Common myeloid progenitor, CD34-positive (primary cell): ENCODE results near the gene LIMS2.

Source experiments
- CTCF ChIA-PET: fragments of 350-600 bp; sonication (Branson Sonifier 250); formaldehyde crosslinking; loops from one replicate; lab custom pipeline; 2021; ENCODE audit warnings: antibody characterized with exemption; lab: Charles Lee
- POLR2A ChIA-PET: fragments of 350-600 bp; sonication (Branson Sonifier 250); formaldehyde crosslinking; loops from one replicate; lab custom pipeline; 2021; ENCODE audit warnings: antibody characterized with exemption; lab: Charles Lee
- DNase-seq, 3 donors: peaks; one replicate each; pipeline versions ENCODE4 v3.0.0 to v3.0.0-alpha.2; 2013
- H3K27ac ChIP-seq, 2 experiments: 1 replicate in 1 of 2; 2 replicates in 1 of 2; pipeline ENCODE4 v1.7.0; 2013; ENCODE audit warnings: inconsistent platforms in 2 of 2, low read length in 2 of 2, mild to moderate bottlenecking in 2 of 2, low read depth in 1 of 2, moderate library complexity in 1 of 2; ENCODE audit not compliant: severe bottlenecking in 2 of 2, insufficient read depth in 1 of 2, poor library complexity in 1 of 2
- H3K27me3 ChIP-seq, 5 experiments: replicated peaks in 2 of 5; 1 replicate in 3 of 5; 2 replicates in 2 of 5; pipeline versions ENCODE4 v1.6.1 to v1.7.0; 2013; ENCODE audit warnings: low read length in 4 of 5, mild to moderate bottlenecking in 2 of 5, moderate library complexity in 2 of 5, inconsistent platforms in 1 of 5; ENCODE audit not compliant: insufficient read depth in 5 of 5, control insufficient read depth in 4 of 5
- H3K36me3 ChIP-seq, 4 experiments: 1 replicate in 2 of 4; 2 replicates in 2 of 4; pipeline versions ENCODE4 v1.6.1 to v1.7.0; 2013; ENCODE audit warnings: low read length in 3 of 4, control low read depth in 1 of 4, mild to moderate bottlenecking in 1 of 4; ENCODE audit not compliant: control insufficient read depth in 4 of 4, insufficient read depth in 4 of 4
- H3K4me1 ChIP-seq, 4 experiments: 1 replicate in 3 of 4; 2 replicates in 1 of 4; pipeline versions ENCODE4 v1.6.1 to v1.7.1; 2013; ENCODE audit warnings: low read length in 3 of 4, mild to moderate bottlenecking in 3 of 4, control low read depth in 1 of 4, inconsistent platforms in 1 of 4, moderate library complexity in 1 of 4; ENCODE audit not compliant: control insufficient read depth in 4 of 4, insufficient read depth in 4 of 4; ENCODE audit errors: control extremely low read depth in 1 of 4
- H3K4me3 ChIP-seq, 7 experiments: 1 replicate in 4 of 7; 2 replicates in 3 of 7; pipeline versions ENCODE4 v1.5.1 to v1.7.0; 2013; ENCODE audit warnings: mild to moderate bottlenecking in 7 of 7, low read length in 6 of 7, moderate library complexity in 6 of 7, inconsistent platforms in 2 of 7, low read depth in 2 of 7, control low read depth in 1 of 7; ENCODE audit not compliant: insufficient read depth in 4 of 7, control insufficient read depth in 1 of 7; ENCODE audit errors: extremely low read depth in 1 of 7
- H3K9me3 ChIP-seq, 5 experiments: 1 replicate in 4 of 5; 2 replicates in 1 of 5; pipeline versions ENCODE4 v1.6.1 to v1.7.1; 2013; ENCODE audit warnings: low read length in 4 of 5, mild to moderate bottlenecking in 2 of 5, inconsistent platforms in 1 of 5, low read depth in 1 of 5, moderate library complexity in 1 of 5; ENCODE audit not compliant: control insufficient read depth in 4 of 5, insufficient read depth in 2 of 5; ENCODE audit errors: control extremely low read depth in 1 of 5
- WGBS: methylation state at CpG from one replicate; pipeline ENCODE4 v1.1.5; 2013; ENCODE audit not compliant: insufficient coverage; 5-methylcytosine and 5-hydroxymethylcytosine counted together

The LIMS2 gene

DNA sequence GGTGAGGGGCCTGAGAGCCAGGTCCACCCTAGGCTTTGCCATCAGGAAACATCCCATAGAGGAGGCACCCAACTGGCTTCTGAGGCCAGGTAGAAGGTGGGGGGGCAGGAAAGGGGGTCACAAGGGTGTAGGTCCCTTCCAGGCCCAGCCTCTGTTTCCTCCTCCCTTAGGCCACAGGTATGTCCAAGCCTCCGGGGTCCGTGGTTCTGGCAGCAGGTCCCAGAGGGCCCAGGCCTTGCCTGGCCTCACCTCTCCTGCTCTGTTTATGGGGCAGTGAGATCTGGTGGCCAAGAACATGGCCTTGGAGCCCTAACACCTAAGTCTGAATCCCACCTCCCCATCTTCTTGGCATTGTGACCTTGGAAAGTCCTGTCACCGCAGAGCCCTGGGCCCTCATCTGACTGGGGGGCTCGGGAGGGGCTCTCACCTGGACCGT lies 51.0 kb downstream of the LIMS2 start:
- no peak for DNase-seq
- CTCF ChIA-PET, result interaction anchor here (1.8 kb wide), 1 partner anchor 33 kb away, joined by 6 read pairs; no protein-coding TSS in a partner anchor
- WGBS, result 100% methylated on average over 2 of the region's 5 CpGs

DNA sequence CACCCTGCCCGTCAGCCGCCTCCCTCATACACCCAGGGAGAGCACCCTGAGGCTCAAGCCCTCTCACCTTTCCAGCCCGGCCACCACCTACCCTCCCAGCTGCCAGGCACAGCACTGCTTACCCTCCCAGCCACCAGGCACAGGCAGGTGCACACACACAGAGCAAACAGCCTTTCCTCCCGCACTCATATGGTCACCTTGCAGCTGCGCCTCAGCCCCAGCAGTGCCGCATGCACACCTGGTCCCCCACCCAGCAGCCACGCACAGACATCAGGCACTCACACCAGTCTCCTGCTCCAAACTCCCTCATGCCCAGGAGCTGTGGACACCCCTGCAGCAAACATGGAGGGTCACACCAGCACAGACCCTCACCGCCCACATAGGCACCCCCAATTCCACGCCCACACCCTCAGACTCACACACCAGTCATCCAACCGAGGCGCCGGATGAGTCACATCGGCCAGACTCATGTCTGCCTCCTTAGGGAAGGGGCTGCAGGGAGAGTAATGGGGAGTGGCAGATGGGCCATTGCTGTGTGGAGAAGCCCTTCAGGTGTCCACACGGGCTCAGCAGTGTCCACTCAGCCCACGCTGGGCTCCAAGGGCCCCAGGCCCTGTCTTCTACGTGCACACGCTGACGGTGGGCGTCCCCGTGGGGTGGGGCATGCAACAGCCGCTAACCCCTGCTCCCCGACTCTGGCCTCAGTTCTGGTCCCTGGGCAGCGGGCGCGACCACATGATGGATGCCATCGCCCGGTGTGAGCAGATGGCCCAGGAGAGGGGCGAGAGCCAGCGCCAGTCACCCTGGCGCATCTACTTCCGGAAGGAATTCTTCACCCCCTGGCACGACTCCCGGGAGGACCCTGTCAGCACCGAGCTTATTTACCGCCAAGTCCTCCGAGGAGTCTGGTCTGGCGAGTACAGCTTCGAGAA lies 51.7 kb downstream of the LIMS2 start:
- H3K36me3 ChIP-seq, result no peaks in the 10 kb centered on the region
- POLR2A ChIA-PET, result no interaction called here
- peaks cover 0 to 28% (median 18%) of the 10 kb centered on the region in 4 experiments for H3K4me1 ChIP-seq
- CTCF ChIA-PET, result interaction anchor here (1.8 kb wide), 1 partner anchor 33 kb away, joined by 6 read pairs; no protein-coding TSS in a partner anchor
- no peak overlapping the region for H3K4me3 ChIP-seq
- H3K9me3 ChIP-seq, result no peaks in the 10 kb centered on the region
- DNase-seq, result no peak
- WGBS, result 97% methylated on average over 30 of the region's 38 CpGs
- H3K27ac ChIP-seq, result no peak overlapping the region
- H3K27me3 ChIP-seq, result no peaks in the 10 kb centered on the region

More for the DNA sequence above, 51.0 kb downstream of the LIMS2 start:
- H3K36me3 ChIP-seq, result no peaks in the 10 kb centered on the region
- H3K27ac ChIP-seq, result no peak overlapping the region
- H3K27me3 ChIP-seq, result no peaks in the 10 kb centered on the region
- peaks cover 0 to 27% (median 18%) of the 10 kb centered on the region in 4 experiments for H3K4me1 ChIP-seq
- POLR2A ChIA-PET, result no interaction called here
- no peak overlapping the region for H3K4me3 ChIP-seq
- no peaks in the 10 kb centered on the region for H3K9me3 ChIP-seq

DNA sequence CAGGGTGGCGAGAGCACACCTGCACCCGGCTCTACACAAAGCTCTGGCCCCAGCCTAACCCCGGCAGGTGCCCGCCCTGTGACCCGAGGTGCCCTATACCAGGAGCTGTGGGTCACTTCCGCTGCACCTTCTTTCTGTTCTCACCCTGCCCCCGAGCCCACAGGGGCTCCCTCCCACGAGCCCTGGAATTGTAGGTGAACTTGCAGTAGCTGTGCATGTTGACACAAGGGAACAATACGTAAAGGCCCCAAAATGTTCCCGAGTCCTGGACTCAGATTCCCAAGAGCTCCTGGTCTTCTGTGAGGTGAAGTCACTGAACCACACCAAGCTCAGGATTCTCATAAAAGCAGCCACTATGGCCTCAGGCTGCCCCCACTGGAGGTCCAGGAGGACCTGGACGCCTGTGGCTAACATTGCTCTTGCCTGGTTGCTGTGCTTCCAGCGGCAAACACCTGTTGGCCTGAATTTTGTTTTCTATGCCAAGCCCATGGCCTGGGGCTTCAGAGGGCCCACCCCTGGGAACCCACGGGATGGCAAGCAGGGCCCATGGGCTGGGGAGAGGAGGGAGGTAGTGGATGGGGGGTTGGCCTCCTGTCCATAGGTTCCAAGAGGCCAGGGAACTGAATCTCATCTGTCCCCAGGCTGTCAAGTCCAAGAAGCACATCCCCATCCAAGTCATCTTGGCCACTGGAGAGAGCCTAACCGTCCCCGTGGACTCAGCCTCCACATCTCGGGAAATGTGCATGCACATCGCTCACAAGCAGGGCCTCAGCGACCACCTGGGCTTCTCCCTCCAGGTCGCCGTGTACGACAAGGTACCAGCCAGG lies 52.6 kb downstream of the LIMS2 start:
- no peak for DNase-seq
- ChIA-PET POLR2A (no interaction called here), CTCF (no interaction called here)
- Histone ChIP-seq H3K27ac (no peak overlapping the region), H3K4me3 (no peak overlapping the region), H3K36me3 (no peaks in the 10 kb centered on the region), H3K9me3 (no peaks in the 10 kb centered on the region), H3K27me3 (no peaks in the 10 kb centered on the region), H3K4me1 (peaks cover 0 to 31% (median 18%) of the 10 kb centered on the region in 4 experiments)
- WGBS, result 98% methylated on average over 16 of the region's 21 CpGs

DNA sequence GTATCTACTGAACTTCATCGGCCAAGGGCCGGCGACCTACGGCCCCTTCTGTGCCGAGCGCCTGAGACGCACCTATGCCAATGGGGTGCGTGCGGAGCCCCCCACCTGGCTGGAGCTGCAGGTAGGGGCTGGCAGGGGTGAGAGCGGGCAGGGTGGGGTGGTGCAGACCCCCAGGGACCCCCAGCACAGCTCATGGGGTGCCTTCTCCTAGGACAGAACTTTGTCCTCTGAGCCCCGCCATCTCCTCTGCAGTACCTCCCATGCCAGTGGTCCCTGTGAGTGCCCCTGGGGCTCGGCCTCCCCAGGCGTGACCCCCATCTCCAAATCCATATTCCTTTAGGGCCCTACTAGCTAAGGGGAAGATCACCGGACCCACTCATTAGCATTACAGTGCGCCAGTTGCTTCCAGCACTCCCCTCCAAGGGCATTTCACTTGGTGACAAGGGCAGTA lies 53.3 kb downstream of the LIMS2 start:
- no peaks in the 10 kb centered on the region for H3K9me3 ChIP-seq
- DNase-seq, result no peak
- no peaks in the 10 kb centered on the region for H3K27me3 ChIP-seq
- no peak overlapping the region for H3K27ac ChIP-seq
- peaks cover 0 to 32% (median 18%) of the 10 kb centered on the region in 4 experiments for H3K4me1 ChIP-seq
- POLR2A ChIA-PET, result no interaction called here
- no peaks in the 10 kb centered on the region for H3K36me3 ChIP-seq
- CTCF ChIA-PET, result interaction anchor here (0.6 kb wide), 1 partner anchor 1318 kb away, joined by 3 read pairs; no protein-coding TSS in a partner anchor
- H3K4me3 ChIP-seq, result no peak overlapping the region
- WGBS, result 100% methylated on average over 9 of the region's 15 CpGs

DNA sequence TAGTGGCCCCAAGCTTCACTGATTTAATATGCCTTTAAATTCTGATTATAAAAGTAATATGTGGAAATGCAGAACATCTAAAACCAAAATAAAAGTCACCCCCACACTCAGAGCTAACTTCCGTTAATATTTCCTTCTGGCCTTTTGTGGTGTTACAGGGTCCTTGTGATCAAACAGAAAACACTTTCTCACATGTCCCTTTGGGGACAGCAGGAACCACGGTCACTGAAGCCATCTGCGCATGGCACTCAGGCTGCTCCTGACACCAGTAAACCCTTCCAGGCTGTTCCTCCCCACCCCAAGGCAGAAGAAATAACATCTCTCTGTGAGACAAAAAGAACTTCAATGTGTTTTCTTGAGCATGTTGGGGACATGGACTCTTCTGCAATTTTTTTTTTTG lies 54.5 kb downstream of the LIMS2 start:
- WGBS, result 0% methylated on average over 1 of the region's 3 CpGs
- H3K9me3 ChIP-seq, result no peaks in the 10 kb centered on the region
- peak; percentile 39 to 75 (median 65) for DNase-seq
- ChIA-PET POLR2A (no interaction called here), CTCF (interaction anchor here (0.8 kb wide), 1 partner anchor 32 kb away, joined by 3 read pairs; no protein-coding TSS in a partner anchor)
- no peaks in the 10 kb centered on the region for H3K27me3 ChIP-seq
- H3K27ac ChIP-seq, result no peak overlapping the region
- peaks cover 0 to 39% (median 22%) of the 10 kb centered on the region in 4 experiments for H3K4me1 ChIP-seq
- H3K4me3 ChIP-seq, result no peak overlapping the region
- no peaks in the 10 kb centered on the region for H3K36me3 ChIP-seq

DNA sequence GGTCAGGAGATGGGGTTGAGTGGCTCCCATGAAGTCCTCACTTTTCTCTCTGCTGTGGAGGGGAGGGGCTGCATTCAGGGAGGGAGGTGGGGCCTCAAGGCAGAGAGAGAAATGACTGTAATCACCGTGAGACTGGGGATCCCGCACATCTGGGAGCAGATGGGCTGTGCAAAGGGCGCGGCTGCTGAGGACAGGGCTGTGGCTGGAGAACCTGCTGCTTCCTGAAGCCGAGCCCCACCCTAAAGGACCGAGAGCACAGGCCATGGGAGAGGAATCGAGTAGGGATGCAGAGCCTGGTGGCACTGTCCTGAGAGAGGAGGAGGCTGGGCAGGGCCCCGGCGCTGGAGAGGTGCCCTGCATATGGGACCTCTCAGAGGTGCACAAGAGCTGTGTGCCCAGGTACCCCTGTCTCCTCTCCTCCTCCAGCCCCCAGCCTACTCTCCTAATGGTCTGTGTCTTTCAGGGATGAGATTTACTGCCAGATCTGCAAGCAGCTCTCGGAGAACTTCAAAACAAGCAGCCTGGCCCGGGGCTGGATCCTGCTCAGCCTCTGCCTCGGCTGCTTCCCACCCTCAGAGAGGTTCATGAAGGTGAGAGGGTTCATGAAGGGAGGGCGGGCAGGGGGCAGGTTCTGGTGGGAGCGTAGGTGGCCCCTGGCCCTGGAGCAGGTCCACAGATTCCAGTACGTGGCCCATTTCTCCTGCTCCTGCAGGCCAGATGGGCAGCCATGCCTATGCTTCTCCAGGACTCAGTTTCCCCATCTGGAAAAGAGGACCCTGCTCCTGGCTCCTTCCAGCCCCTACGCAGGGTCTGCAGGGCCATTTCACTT lies 55.2 kb downstream of the LIMS2 start:
- Histone ChIP-seq H3K27ac (no peak overlapping the region), H3K36me3 (no peaks in the 10 kb centered on the region), H3K9me3 (no peaks in the 10 kb centered on the region), H3K4me1 (peaks cover 0 to 47% (median 28%) of the 10 kb centered on the region in 4 experiments), H3K4me3 (no peak overlapping the region), H3K27me3 (no peaks in the 10 kb centered on the region)
- POLR2A ChIA-PET, result no interaction called here
- WGBS, result 86% methylated on average over 12 of the region's 16 CpGs
- CTCF ChIA-PET, result interaction anchor here (0.8 kb wide), 1 partner anchor 33 kb away, joined by 3 read pairs; no protein-coding TSS in a partner anchor
- no peak for DNase-seq
